Right hindlimb (tissue), 1 donor: ENCODE measurements around the gene NADSYN1.

Source experiments
- DNase-seq: peaks from one replicate; pipeline ENCODE4 v3.0.0-alpha.2; 2018

Gene NADSYN1

DNA sequence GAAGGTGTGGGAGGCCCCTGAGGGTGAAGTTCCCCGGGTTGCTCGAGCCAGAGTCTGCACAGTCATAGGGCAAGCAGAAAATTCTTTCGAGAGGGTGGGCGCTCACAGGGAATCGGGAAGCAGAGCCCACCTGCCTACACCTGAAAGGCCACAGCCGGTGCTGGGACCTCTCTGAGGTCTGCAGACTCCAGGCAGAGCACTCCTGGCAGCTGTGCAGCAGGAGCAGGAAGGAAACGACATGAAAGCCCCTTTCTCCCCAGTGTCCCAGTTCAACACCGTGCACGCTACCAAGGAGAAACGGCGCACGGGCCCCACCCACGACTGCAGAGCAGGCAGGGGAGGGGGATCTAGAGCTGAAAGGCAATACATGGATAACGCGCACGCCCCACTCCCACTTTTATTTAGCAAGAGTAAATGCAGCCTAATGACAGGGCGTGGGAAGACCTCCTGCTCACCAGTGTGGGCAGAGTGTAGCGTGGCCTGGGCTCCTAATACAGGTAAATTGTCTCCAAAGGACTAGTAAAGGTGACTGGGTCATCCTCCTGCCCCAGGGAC, 18.4 kb upstream of the NADSYN1 start:
- no peak for DNase-seq

DNA sequence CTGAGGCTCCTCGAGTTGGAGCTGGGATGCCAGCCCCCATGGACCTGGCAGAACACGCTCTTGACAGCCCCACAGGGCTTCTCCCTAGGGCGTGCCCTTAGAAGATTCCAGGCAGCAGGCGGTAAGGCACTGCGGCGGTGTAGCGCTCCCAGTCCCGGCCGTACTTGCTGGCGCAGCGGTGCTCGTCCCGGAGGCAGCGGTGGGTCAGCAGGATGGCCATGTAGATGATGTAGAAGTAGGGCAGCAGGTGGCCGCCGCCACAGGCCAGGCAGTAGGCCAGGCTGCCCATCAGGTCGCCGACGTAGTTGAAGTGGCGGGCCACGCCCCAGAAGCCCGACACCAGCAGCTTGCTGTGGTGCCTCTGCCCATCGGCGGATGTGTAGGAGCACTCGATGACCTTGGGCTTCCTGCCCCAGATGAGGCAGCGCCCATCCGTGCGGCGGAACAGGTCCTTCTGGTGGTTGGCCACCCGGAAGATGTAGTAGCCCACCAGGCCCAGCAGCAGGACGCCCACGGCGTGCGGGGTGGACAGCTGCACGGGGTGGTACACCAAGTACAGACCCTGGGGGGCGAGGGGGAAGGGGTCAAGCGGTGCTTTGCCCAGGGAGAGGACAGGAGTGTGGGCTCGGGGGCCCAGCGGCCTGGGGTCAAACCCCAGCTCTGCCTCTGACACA, 17.6 kb upstream of the NADSYN1 start:
- DNase-seq, result no peak

DNA sequence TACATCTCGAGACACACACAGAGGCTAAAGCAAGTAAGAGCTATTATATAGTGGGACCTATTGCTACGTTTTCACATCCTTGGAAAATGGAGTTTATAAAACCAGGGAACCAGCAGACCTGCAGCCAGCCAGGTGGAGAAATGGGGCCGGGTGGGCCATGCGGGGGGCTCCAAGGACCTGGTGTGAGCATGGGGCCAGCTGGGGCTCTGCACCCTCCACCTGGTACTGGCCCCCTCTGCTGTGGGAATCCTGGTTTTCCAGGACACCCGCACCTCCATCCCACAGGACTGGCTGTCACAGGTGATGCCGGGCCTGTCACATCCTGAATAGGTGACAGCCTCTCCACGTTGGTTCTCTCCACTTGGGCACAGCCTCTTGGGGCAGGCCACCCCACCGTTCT, 16.1 kb upstream of the NADSYN1 start:
- DNase-seq, result no peak

DNA sequence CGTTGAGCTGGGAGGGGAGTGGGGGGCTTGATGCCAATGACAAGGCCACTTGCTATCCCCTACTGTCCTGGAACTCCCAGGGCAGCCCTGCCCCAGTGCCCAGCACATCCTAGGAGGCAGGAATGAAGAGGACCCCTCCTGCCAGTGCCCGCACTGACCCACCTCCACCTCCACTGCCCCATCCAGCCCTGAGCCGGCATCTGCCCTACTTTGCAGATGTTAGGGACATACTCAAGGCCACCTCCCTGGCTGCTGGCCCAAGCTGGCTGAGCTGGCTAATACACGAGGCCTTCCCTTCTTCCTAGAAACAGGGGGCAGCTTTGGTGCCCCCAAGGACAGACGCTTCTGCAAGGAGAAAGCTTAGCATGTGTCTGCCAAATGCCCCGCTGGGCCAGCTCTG, 15.6 kb upstream of the NADSYN1 start:
- DNase-seq, result no peak

DNA sequence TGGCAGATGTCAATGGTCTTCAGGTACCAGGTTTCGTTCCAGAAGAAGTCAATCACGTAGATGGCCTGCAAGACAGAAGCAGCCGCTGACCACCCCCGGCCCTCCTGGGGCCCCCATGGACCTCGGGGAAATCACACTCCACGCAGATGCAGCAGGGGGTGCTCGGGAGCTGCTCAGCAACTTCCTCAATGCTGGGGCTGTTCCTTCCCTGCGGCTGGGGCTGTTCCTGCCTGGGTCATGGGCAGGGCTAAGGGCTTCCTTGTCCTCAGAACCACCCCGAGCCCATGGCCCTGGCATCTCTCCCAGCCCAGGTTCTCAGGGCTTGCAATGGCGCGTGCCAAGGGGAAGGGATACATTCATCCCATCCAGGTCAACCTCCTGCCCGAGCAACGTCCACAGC, 15.1 kb upstream of the NADSYN1 start:
- DNase-seq, result no peak

DNA sequence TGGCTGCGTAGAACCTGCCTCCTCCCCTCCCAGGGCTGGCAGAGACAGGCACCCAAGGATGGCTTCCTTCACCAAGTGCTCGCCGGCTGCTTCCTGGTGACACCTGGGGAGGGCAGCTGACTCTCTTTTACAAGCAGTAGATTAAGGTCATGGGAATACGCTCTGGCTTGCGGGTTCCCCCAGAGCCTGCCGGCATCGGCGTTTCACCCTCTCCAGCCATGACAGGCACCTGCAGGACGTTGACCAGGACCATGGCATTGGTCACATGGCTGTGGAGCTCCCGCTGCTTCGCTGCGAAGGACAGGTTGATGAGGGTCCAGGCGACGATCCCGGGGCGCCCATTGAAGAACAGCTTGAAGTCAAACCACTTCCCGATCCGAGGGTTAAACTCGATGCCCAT, 14.4 kb upstream of the NADSYN1 start:
- DNase-seq, result no peak

DNA sequence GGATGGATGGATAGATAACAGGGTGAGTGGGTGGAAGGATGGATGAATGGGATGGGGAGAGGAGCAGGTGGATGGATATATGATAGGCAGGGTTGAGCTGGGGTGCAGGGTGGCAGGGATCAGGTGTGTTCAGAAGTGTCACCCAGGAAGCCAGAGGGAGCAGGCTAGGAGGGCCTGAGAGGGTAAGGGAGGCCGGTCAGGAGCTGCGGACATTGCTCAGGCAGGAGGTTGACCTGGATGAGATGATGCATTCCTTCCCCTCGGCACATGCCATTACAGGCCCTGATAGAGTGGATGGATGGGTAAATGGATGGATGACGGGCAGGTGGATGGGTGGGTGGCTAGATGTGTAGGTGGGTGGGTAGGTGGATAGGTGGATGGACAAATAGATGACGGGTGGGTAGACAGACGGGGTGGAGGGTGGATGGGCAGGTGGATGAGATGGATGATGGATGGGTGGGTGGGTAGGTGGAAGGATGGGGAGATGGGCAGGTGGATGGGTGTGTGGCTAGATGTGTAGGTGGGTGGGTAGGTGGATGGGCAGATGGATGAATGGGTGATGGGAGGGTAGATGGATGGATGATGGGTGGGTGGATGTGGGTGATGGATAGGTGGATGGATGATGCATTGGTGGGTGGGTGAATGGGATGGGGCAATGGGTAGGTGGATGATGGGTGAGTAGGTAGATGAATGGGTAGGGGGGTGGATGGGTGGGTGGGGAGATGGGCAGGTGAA, 12.8 kb upstream of the NADSYN1 start:
- DNase-seq, result no peak

DNA sequence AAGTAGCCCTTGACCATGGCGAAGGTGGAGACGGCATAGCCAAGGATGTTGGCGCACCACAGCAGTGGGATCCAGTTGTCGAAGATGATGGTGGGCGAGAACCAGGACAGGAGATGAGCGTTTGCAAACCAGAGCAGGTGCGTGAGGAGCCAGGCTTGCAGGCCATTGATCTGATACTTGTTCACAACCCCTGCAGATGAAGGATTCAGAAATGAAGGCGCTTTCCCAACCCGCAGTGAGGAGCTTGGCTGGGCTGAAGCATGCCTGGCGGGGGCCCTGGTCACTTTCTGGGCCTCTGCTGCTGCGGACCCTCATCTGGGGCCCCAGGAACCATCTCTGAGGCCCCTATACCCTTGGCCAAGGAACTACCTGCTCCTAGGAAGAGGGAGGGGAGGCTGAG, 11.8 kb upstream of the NADSYN1 start:
- DNase-seq, result no peak

DNA sequence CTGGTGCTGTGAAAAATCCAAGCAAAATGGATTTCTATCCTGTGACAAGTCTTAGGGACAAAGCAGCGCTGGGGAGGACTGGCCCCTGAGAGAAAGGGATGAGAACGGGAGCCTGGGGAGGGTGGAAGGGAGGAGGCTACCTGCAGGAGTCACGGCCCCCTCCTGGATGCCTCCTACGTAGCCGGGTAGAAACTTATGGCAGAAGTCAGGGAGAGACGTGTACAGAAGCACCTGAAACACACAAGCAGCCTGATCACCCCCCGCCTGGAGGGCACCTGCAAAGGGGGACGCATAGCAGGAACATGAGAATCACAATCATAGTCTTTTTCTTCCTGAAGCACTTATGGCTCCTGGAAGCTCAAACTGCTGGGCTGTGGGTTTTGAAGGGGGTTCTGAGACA, 10.9 kb upstream of the NADSYN1 start:
- DNase-seq, result no peak

DNA sequence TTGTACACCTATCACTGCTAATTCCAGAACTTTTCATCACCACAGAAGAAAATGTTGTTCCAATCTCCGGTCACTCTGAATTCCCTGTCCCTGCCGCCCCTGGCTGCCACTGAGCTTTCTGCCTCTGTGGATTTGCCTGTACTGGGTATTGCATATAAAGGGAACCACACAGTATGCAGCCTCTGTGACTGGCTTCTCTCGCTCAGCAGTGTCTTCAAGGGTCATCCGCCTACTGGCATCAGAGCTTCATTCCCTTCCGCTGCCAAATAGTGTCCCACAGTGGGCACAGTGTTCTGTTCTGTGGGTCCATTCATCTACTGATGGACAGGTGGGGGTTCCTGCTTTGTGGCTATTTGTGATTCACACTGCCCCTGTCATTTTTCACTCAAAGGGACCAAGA, 10.1 kb upstream of the NADSYN1 start:
- DNase-seq, result no peak

DNA sequence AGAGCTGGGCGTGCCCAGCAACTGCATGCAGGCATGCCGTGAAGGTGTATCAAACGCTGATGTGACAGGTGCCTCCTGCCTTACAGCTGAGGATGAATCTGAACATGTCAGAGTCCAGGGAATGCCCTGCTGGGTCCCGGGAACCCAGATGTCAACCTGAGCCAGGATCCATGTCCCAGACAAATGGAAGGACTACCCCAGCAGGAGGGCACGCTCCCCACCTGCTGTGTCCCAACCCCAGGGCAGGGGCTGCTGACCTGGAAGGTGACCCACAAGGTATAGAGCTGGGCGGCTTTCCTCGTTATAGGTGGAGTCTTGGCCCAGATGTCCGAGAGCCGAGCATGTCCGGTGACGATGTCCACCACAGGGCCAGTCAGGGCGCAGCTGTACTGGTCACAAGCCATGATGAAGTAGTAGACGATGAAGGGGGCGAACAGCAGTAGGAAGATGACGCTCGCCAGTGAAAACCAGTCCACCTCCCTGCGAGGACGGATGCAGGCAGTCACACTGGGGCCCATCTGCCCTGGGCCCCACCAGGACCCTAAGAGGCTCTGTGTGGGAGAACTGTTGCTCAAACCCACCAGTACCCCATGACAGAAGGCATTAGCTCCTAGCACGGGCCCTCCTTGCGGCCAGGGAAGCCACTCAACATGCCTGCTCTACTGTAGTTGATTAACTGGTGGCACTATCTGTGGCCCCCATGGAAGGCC, 9.1 kb upstream of the NADSYN1 start:
- DNase-seq, result no peak

DNA sequence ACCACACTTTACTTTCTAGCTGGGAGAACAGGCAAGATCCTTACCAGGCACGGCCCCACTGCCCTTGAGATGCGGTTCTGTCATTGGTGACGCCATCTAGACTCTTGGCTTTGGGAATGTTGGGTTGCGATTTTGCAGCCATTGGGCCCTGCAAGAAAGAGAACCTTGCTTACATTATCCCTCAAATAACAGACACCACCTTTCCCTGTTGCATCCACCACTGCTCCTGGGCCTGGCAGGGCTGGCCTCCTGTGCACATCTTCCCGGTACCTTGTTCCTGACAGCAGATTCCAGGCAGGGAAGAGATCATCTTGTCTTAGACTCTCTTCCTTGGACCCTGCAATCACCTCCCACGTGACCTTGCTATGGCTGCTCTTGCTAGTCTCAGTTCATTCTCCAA, 8.2 kb upstream of the NADSYN1 start:
- DNase-seq, result no peak

DNA sequence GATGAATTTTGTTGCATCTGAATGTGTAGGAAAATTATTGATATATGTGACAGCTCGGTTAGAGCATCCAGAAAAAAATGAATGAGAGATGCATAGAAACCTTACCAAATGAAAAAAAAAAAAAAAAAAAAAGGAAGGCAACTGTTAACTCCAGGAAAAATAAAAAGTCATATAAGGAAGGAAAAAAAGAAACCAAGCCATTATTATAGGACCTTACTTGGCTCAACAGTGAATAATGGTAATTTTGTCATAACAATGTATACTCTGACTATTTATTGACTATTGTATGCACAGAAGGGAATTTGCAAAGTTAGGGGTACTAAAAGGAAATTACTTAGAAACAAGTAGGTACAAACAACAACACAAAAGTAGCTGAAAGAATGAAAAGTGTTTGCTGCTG, 6.9 kb upstream of the NADSYN1 start:
- no peak for DNase-seq

DNA sequence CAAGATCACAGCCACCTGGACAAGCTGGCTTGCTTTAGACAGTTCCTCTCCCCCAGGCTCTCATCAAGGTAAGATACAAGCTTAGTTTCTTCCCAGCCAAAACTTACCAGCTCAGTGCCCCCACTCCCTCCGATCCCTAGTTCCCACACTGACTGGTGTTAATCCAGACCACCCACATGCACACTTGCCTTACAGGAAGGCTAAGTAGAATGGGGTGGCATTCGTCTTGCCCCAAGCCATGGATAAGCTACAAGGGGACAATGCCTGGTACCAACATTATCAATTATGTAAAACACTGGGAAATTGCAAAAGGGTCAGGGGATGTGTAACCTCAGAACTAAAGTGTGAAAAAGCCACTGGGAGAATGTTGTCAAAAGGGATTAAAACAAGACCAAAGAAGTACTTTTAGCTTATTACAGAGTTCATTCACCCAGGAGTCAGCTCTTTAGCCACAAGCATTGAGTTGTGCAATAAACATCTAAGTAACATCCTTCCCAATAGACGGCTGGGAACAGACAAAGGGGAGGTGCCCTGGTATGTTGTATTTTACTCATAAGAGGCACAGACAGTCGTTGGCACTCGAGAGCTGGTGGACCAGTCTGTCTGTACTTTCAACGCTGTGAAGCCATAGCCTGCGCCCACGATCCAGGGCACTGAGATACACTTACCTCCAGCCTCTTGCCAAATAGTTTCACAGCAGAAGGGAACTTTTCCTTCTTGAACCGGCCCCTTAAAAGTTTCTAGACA, 5.9 kb upstream of the NADSYN1 start:
- no peak for DNase-seq

DNA sequence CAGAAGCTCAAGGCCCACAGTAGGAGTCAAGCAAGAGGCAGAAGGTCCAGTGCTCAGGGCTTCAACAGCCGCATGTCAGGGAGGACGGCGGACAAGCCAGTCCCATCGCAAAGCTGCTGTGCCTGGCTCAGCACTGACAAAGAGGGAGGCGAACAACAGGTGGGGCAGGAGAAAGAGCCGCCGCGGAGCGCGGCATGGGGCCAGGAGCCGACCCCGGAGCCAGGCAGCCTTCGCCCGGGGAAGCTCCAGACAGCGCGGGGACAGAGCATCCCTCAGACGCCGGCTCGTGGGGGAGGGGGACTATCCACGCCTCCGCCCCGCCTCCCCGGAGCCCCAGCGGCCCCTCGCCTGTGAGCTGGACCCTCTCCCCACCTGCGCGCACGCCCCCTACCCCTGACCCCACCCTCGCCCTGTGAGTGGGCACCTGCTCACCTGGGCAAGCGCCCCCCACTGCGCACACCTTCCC, 5.2 kb upstream of the NADSYN1 start:
- peak; percentile 60 for DNase-seq

DNA sequence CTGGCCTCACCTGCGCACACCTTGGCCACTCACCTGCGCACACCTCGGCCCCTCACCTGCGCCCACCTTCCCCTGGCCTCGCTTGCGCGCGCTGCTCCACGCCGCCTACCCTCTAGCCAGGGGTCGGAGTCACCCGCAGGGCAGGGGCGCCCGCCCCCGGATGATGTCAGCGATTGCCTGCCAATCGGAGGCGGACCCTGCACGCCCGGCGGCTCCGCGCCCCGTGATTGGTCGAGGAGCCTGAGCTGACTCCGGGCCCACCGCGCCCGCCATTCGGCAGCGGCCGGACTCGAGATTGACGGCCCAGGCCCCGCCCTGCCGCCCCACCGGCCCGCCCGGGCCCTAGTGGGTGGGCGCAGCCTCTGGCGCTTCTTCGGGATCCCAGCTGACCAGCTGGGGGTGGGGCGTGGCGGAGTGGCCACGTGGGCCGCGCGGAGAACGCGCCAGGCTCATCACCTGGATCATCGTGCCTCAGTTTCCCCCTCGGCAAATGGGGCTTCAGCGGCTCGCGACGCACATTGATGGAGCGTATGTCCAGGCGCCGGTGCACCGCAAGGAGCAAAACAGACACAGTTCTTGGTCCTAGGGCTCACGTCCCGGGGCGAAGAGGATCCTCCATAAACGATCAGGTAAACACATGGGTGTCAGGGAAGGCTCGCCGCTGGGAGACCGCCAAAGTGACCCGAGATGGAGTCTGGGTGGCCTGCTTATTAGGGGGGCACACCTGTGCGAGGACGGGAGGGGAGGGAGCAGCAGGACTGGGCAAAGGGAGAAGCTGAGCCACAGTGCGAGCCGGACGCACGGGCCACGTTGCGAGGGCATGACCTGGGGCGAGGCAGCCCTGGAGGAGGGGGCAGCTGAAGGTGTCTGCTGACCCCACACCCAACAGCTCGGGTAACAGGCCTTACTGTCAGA, 4.5 kb upstream of the NADSYN1 start, which contains the start of gene DHCR7:
TSS of gene DHCR7 (minus strand) at position 137 of the 915 bp plus-strand sequence. CDS start 3,441 bp downstream, outside the sequence.
- peak; percentile 97 for DNase-seq

DNA sequence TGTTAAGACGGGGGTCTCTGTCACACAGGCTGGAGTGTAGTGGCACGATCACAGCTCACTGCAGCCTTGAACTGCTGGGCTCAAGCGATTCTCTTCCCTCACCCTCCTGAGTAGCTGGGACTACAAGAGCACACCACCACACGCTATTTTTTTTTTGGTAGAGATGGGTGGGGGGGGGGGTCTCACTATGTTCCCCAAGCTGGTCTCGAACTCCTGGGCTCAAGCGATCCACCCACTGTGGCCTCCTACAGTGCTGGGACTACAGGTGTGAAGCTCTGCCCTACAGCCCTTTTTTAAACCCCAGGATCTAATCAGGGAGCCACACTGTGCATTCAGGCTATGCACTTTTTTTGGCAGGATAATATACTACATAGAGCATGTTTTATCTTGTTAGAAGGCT, 3.4 kb upstream of the NADSYN1 start:
- no peak for DNase-seq

DNA sequence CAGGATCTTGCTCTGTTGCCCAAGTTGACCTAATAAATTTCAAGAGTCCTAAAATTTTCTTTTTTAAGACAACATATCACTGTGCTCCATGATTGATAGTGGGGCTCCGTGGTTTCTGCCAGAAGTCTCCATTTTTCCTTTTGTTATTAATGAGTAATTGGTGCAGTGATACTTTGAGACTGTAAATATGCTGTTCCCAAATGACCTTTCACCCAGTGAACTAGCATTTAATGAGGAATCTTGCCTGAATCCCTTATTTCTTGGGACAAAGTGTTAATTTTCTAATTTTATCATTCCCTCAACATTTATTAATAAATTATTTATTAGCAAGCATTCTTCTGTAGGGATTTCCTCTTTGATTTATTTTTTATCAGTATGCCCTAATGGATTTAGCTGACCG, 2.5 kb upstream of the NADSYN1 start:
- DNase-seq, result no peak

DNA sequence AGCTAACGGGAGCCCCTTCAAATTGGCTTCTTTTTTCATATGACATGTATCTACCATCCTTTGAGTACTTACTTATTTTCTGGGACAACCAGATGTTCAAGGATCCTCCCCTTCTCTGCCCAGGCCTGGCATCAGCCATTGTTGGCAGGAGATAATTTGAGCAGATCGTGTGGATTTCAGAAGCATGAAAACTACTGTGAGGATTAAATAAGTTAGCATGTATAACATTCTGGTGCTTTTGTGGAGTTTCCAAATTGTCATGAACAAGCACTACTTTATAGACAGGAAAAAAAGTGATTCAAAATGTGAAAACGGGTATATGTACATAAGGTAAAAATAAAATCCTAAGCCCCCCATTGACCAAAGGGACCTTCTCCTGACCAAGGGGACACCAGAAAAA, 2.1 kb upstream of the NADSYN1 start:
- DNase-seq, result no peak

DNA sequence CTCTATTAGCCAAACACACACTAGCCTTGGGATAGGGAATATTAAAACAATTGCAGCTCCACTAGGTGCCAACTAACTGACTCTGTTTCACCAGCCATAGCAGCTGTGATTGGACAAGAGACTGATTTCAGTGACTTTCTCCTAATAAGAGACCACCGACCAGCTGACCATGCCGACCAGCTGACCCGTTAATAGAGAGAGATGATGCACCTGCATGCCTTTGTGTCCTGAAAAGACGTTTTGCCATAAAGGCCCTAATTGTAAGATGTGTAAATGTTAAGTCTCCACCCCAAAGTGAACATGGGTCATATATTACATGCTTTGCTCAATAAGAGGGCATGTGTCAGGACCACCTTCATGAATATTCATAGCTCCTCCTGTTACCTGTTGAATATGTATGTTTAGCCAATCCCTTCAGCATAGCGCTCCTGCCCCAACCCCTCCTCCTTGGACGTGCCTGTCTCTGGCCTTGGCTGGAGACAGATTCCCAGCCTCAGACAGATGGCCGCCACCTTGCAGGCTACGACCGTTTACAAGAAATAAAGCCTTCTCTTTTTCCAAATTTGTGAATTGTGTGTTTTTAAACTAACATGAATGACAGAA, 1.3 kb upstream of the NADSYN1 start:
- no peak for DNase-seq
